H9 (cell line): Measurements from ENCODE around the gene PLEKHM3. TPM values are rescaled to one million over a fixed set of nuclear protein-coding genes. Genes with fewer than 3 reads are reported as not detected.

Experiments
- DNase-seq: peaks from one replicate; pipeline ENCODE4 v3.0.0-alpha.2; 2017
- H2AFZ ChIP-seq: one replicate; pipeline ENCODE4 v1.6.1; 2013; ENCODE audit warnings: mild to moderate bottlenecking, low read length, control low read depth, moderate library complexity
- H2AK5ac ChIP-seq: 2 replicates; pipeline ENCODE4 v1.6.1; 2013; ENCODE audit warnings: low read length, control low read depth, mixed read lengths; ENCODE audit not compliant: insufficient read length
- H2BK120ac ChIP-seq: one replicate; pipeline ENCODE4 v1.6.1; 2013; ENCODE audit warnings: low read depth, mild to moderate bottlenecking, low read length, control low read depth, inconsistent platforms; ENCODE audit not compliant: poor library complexity, severe bottlenecking
- H2BK12ac ChIP-seq: 2 replicates; pipeline ENCODE4 v1.6.1; 2013; ENCODE audit warnings: low read length, control low read depth, mixed read lengths, low read depth; ENCODE audit not compliant: insufficient read length
- H2BK15ac ChIP-seq: 2 replicates; pipeline ENCODE4 v1.6.1; 2013; ENCODE audit warnings: low read depth, low read length, control low read depth
- H2BK20ac ChIP-seq: one replicate; pipeline ENCODE4 v1.6.1; 2013; ENCODE audit warnings: low read depth, mild to moderate bottlenecking, low read length, control low read depth, inconsistent platforms; ENCODE audit not compliant: poor library complexity, severe bottlenecking
- H2BK5ac ChIP-seq: 2 replicates; pipeline ENCODE4 v1.6.1; 2013; ENCODE audit warnings: low read length, control low read depth, mixed read lengths; ENCODE audit not compliant: insufficient read length
- H3K14ac ChIP-seq: 2 replicates; pipeline ENCODE4 v1.6.1; 2013; ENCODE audit warnings: low read length, control low read depth; ENCODE audit not compliant: insufficient read depth
- H3K18ac ChIP-seq: 2 replicates; pipeline ENCODE4 v1.6.1; 2013; ENCODE audit warnings: low read depth, mild to moderate bottlenecking, mixed read lengths, low read length, control low read depth; ENCODE audit not compliant: insufficient read length
- H3K23ac ChIP-seq: 2 replicates; pipeline ENCODE4 v1.6.1; 2013; ENCODE audit warnings: low read length, control low read depth, mixed read lengths, low read depth; ENCODE audit not compliant: insufficient read length
- H3K23me2 ChIP-seq: 2 replicates; pipeline ENCODE4 v1.6.1; 2013; ENCODE audit warnings: low read depth, mild to moderate bottlenecking, mixed read lengths, low read length, control low read depth; ENCODE audit not compliant: insufficient read length, poor library complexity, severe bottlenecking
- H3K27ac ChIP-seq: 2 replicates; pipeline ENCODE4 v1.5.1; 2013; ENCODE audit warnings: low read length, control low read depth, mixed read lengths, low read depth; ENCODE audit not compliant: insufficient read length
- H3K27me3 ChIP-seq: 2 replicates; pipeline ENCODE4 v1.6.1; 2013; ENCODE audit warnings: low read length, control low read depth, inconsistent platforms; ENCODE audit not compliant: insufficient read depth
- H3K4ac ChIP-seq: 2 replicates; pipeline ENCODE4 v1.6.1; 2013; ENCODE audit warnings: low read depth, mild to moderate bottlenecking, control low read depth, inconsistent platforms, low read length, moderate library complexity
- H3K4me1 ChIP-seq: 2 replicates; pipeline ENCODE4 v1.6.1; 2013; ENCODE audit warnings: low read length, control low read depth, inconsistent platforms; ENCODE audit not compliant: insufficient read depth
- H3K4me2 ChIP-seq: 2 replicates; pipeline ENCODE4 v1.6.1; 2013; ENCODE audit warnings: low read length, control low read depth, mixed read lengths; ENCODE audit not compliant: insufficient read length, insufficient read depth
- H3K56ac ChIP-seq: 2 replicates; pipeline ENCODE4 v1.6.1; 2013; ENCODE audit warnings: low read depth, mild to moderate bottlenecking, mixed read lengths, low read length, control low read depth; ENCODE audit not compliant: insufficient read length
- H3K79me1 ChIP-seq: 2 replicates; pipeline ENCODE4 v1.6.1; 2013; ENCODE audit warnings: low read depth, mild to moderate bottlenecking, moderate library complexity, low read length, control low read depth, inconsistent platforms; ENCODE audit not compliant: insufficient read depth, poor library complexity, severe bottlenecking
- H3K79me2 ChIP-seq: 2 replicates; pipeline ENCODE4 v1.6.1; 2013; ENCODE audit warnings: low read length, control low read depth, inconsistent platforms; ENCODE audit not compliant: insufficient read depth
- H3K9ac ChIP-seq: 2 replicates; pipeline ENCODE4 v1.6.1; 2013; ENCODE audit warnings: low read length, control low read depth, mixed read lengths; ENCODE audit not compliant: insufficient read length; ENCODE audit errors: extremely low read depth
- H3K9me3 ChIP-seq: one replicate; pipeline ENCODE4 v1.6.1; 2013; ENCODE audit warnings: low read depth, low read length, inconsistent platforms; ENCODE audit not compliant: control insufficient read depth
- H3T11ph ChIP-seq: one replicate; pipeline ENCODE4 v1.6.1; 2013; ENCODE audit warnings: mild to moderate bottlenecking, low read length, control low read depth, inconsistent platforms
- H4K20me1 ChIP-seq: one replicate; pipeline ENCODE4 v1.6.1; 2013; ENCODE audit not compliant: control insufficient read depth, insufficient read length, insufficient read depth
- H4K5ac ChIP-seq: 2 replicates; pipeline ENCODE4 v1.6.1; 2013; ENCODE audit warnings: low read depth, mild to moderate bottlenecking, mixed read lengths, low read length, control low read depth; ENCODE audit not compliant: insufficient read length
- H4K8ac ChIP-seq: replicated peaks from 2 replicates; pipeline ENCODE4 v1.6.1; 2013; ENCODE audit warnings: low read length, control low read depth, mixed read lengths, low read depth; ENCODE audit not compliant: insufficient read length
- H4K91ac ChIP-seq: 2 replicates; pipeline ENCODE4 v1.6.1; 2013; ENCODE audit warnings: low read depth, mild to moderate bottlenecking, moderate library complexity, mixed read lengths, low read length, control low read depth; ENCODE audit not compliant: insufficient read length
- H3K27ac Mint-ChIP-seq, 3 experiments: 2 replicates in 2 of 3; 3 replicates in 1 of 3; pipeline ENCODE4 v1.8.0; 2020 to 2021; ENCODE audit warnings: mixed read lengths in 3 of 3, mild to moderate bottlenecking in 1 of 3, moderate library complexity in 1 of 3
- H3K27me3 Mint-ChIP-seq: 2 replicates; pipeline ENCODE4 v1.8.0; 2021; ENCODE audit warnings: low read depth, mild to moderate bottlenecking, moderate library complexity, mixed read lengths
- H3K36me3 Mint-ChIP-seq, 3 experiments: 2 replicates in 2 of 3; 3 replicates in 1 of 3; pipeline ENCODE4 v1.8.0; 2020 to 2021; ENCODE audit warnings: low read depth in 3 of 3, mixed read lengths in 3 of 3; ENCODE audit not compliant: insufficient read depth in 1 of 3
- H3K4me1 Mint-ChIP-seq, 2 experiments: 2 replicates each; pipeline ENCODE4 v1.8.0; 2020; ENCODE audit warnings: mixed read lengths in 2 of 2
- H3K4me3 Mint-ChIP-seq, 2 experiments: 2 replicates in 1 of 2; 3 replicates in 1 of 2; pipeline ENCODE4 v1.8.0; 2020 to 2021; ENCODE audit warnings: mild to moderate bottlenecking in 2 of 2, mixed read lengths in 2 of 2, moderate library complexity in 1 of 2
- H3K9me3 Mint-ChIP-seq, 2 experiments: 2 replicates in 1 of 2; 3 replicates in 1 of 2; pipeline ENCODE4 v1.8.0; 2020; ENCODE audit warnings: mild to moderate bottlenecking in 2 of 2, mixed read lengths in 2 of 2, moderate library complexity in 1 of 2
- CTCF ChIP-seq: fragments of 200-600 bp; sonication (generic); conservative IDR thresholded peaks from 3 replicates; pipeline ENCODE4 v1.8.0; 2021; ENCODE audit warnings: antibody characterized with exemption, mild to moderate bottlenecking
- WGBS: extraction: QIAGEN DNeasy Blood & Tissue Kit; methylation state at CpG from one replicate; pipeline ENCODE4 v1.1.7; 2013; ENCODE audit warnings: missing lambda C conversion rate, low lambda C conversion rate, mixed read lengths; ENCODE audit not compliant: insufficient read length; ENCODE audit errors: extremely low coverage; 5-methylcytosine and 5-hydroxymethylcytosine counted together
- total RNA-seq: library from RNA; stranded (reverse); gene quantifications from 2 replicates; pipeline ENCODE4 v1.2.1, GENCODE V29; 2021

Gene PLEKHM3
- total RNA-seq, 1 experiment from 2014 or later = 7.5 TPM

- Mint-ChIP-seq H3K27ac (no peak overlapping the region), H3K36me3 (no peaks in the 10 kb centered on the region), H3K4me3 (no peak overlapping the region), H3K27me3 (no peaks in the 10 kb centered on the region), H3K4me1 (peaks cover 10 to 14% of the 10 kb centered on the region in 2 experiments), H3K9me3 (no peaks in the 10 kb centered on the region)
- H2BK5ac ChIP-seq = no peak overlapping the region
- H2BK15ac ChIP-seq = no peak overlapping the region
- no peak overlapping the region for H2AK5ac ChIP-seq
- no peaks in the 10 kb centered on the region for H3K23me2 ChIP-seq
- no CpG with 5 or more reads among the region's 13 CpGs for WGBS
- H3K18ac ChIP-seq = no peak overlapping the region
- no peak overlapping the region for H4K91ac ChIP-seq
- no peak overlapping the region for H3K4ac ChIP-seq
- H2AFZ ChIP-seq = no peak overlapping the region
- no peaks in the 10 kb centered on the region for H3K4me1 ChIP-seq
- DNase-seq = no peak
- no peak overlapping the region for H2BK12ac ChIP-seq
- no peaks in the 10 kb centered on the region for H3K79me2 ChIP-seq
- H2BK120ac ChIP-seq = no peak overlapping the region
- no peak overlapping the region for H3K27ac ChIP-seq
- TF ChIP-seq CTCF = no peak
- no peak overlapping the region for H3K14ac ChIP-seq
- no peak overlapping the region for H3K9ac ChIP-seq
- no peak overlapping the region for H3K4me2 ChIP-seq
- no peaks in the 10 kb centered on the region for H3K79me1 ChIP-seq
- H3K27me3 ChIP-seq = no peaks in the 10 kb centered on the region
- H4K8ac ChIP-seq = no peak overlapping the region
- H3T11ph ChIP-seq = no peak overlapping the region
- H4K20me1 ChIP-seq = no peaks in the 10 kb centered on the region
- no peak overlapping the region for H2BK20ac ChIP-seq
- H3K56ac ChIP-seq = no peak overlapping the region
- H3K9me3 ChIP-seq = no peaks in the 10 kb centered on the region
- H4K5ac ChIP-seq = no peak overlapping the region
- H3K23ac ChIP-seq = no peak overlapping the region
These were observed 201.5 kb downstream of the PLEKHM3 start for GRCh38 chr2:207823865-207824264.
